GM19240 (cell line): Measurements from ENCODE around the gene DUSP14.
"Not testable (repeated sequence)": the region's sequence is repeated elsewhere in the genome, so short reads cannot be mapped to it uniquely, and the experiment has no call there.

Experiments used
- DNase-seq: peaks from one replicate; pipeline ENCODE4 v3.0.0; 2011; ENCODE audit warnings: low spot score; ENCODE audit not compliant: insufficient read length

DUSP14 gene

DNA sequence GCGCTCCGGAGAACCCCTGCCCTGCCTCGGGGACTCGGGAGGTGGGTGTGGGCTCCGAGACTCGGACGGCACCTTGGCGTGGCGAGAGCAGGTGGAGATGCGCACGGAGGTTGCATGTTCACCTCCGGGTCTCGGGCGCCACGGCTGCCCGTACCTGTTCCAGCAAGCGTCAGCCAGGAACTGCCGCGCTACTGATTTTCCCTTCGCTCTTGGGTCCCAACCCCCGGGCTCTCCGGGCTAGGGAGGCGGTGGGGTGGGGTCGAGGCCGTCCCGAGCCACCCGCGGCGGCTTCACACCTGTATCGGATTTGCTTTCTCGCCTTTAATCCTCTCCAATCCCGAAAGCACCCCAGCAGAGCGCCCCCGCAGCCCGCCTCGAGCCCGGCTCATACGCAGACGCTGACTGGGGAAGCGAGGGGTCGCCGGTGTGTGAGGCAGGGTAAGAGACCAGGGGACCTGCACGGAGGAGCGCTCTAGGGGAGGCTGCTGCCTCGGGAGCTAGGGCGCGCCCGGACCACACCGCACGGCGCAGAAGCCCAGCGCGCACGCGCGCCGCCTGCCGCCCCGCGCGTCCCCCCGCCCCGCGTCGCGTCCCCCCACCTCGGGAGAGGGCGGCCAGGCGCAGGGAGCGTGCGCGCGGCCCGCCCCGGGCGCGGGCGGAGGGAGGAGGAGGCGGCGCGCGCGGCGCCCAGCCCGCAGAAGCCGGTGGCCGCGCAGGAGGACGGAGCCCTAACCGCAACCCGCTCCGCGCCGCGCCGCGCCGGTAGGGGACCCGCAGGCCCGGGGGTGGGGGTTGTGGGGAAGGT, at the start of gene DUSP14:
DUSP14 (plus strand) TSS at position 695 of the 805 bp plus-strand sequence. CDS start 22,382 bp downstream, outside the sequence.
- peak; percentile 92 for DNase-seq

GRCh38 chr17:37440424-37440823, 49.3 kb upstream of the DUSP14 start:
- no peak for DNase-seq

DNA sequence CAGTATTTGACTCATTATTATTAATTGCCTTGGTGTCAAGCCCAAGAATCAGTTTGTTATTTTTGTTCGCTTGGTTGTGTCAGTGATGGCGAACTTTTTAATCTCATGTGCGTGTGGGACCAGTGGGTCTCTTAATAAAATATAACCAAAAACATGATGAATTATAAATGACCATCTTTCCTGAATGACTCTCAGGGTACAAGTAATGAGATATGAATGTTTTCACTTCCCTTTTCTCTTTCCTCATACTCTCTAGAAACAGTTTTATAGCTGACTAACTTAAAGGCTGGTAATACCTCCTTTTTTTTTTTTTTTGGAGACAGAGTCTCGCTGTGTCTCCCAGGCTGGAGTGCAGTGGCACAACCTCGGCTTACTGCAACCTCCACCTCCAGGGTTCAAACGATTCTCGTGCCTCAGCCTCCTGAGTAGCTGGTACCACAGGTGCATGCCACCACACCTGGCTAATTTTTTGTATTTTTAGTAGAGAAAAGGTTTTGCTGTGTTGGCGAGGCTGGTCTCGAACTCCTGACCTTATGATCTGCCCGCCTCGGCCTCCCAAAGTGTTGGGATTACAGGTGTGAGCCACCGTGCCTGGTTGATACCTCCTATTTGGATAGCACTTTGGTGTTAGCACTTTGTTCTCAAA, 48.2 kb upstream of the DUSP14 start:
- DNase-seq: not testable (repeated sequence)

- DNase-seq: no peak
These were observed 43.7 kb upstream of the DUSP14 start for GRCh38 chr17:37446027-37446426.

GRCh38 chr17:37447641-37448040, 42.0 kb upstream of the DUSP14 start:
- no peak for DNase-seq

GRCh38 chr17:37450112-37450511, 39.6 kb upstream of the DUSP14 start:
- DNase-seq: no peak

GRCh38 chr17:37457801-37458200, 31.9 kb upstream of the DUSP14 start:
- DNase-seq: not testable (repeated sequence)

GRCh38 chr17:37458805-37459204, 30.9 kb upstream of the DUSP14 start:
- no peak for DNase-seq

DNA sequence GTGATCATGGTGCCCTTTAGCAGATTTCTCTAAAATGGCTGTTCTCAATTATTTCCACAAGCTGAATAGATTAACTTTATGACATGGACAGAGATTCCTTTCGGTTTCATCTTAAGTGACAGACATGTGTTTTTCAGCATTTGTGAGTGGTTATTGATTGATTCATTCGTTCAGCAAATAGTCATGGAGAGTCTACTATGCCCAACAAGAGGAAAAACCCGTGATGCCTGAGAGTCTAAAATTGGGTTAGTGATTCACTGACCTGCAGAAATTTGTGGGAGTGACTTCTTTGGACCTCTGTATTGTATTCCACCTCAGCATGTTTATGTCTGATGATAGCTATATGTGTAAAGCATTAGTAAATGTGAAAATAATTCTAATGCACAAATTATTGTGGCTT, 28.0 kb upstream of the DUSP14 start:
- DNase-seq: no peak

DNA sequence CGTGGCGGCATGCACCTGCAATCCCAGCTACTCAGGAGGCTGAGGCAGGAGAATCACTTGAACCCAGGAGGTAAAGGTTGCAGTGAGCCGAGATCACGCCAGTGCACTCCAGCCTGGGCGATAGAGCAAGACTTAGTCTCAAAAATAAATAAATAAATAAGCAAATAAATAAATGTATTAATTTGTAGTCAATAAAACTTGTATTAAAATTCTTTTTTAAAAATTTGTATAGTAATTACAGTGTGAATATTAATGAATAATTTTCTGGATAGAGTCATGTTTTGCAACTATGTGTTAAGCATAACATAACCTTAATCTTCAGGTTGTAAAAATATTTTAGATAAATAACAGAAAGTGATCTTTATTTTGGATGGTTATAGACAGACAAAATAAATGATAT, 27.2 kb upstream of the DUSP14 start:
- DNase-seq: no peak

DNA sequence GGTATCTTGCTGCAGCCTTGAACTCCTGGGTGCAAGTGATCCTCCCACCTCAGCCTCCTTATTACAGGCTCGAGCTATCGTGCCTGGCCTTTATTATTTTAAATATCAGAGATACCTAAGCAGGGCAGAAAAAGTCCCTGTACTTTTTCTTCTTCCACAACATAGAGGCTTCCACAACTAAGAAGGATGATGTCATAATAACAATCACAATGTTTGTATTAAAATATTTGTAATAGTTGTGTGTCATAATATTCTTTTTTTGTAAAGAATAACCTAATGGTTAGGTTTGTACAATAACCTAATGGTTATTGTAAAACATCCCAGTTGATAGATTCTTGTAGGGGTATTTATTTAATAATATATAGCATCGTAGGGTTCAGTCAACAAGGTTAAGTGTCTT, 26.7 kb upstream of the DUSP14 start:
- DNase-seq: no peak

GRCh38 chr17:37465069-37465616, 24.5 kb upstream of the DUSP14 start:
- DNase-seq: no peak

GRCh38 chr17:37466471-37466870, 23.2 kb upstream of the DUSP14 start:
- DNase-seq: no peak

- DNase-seq: no peak
These were observed 19.5 kb upstream of the DUSP14 start for GRCh38 chr17:37470181-37470580.

GRCh38 chr17:37475731-37476420, 13.8 kb upstream of the DUSP14 start:
- DNase-seq: no peak

GRCh38 chr17:37476431-37477120, 13.1 kb upstream of the DUSP14 start:
- DNase-seq: no peak

- no peak for DNase-seq
These were observed 11.5 kb upstream of the DUSP14 start for GRCh38 chr17:37478187-37478586.

DNA sequence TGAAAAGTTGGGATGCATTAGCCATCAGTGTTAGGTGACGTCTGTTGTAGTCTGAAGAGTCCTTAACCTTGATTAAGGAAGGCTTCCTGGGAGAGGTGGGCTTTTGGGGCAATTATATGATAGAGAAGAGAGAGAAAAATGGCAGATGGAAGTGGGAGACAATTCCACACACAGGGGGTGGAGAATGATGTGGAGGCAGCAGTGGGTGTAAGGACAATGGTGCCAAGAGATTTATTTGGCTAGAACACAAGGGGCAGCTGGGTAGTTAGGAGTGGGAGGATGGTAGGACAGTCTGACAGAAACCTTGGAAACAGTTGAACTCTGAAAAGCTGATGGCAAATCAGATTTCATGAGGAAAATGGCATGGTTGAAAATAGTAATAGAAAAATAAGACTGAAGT, 10.7 kb upstream of the DUSP14 start:
- no peak for DNase-seq

- no peak for DNase-seq
These were observed 9.3 kb upstream of the DUSP14 start for GRCh38 chr17:37480427-37480826.

DNA sequence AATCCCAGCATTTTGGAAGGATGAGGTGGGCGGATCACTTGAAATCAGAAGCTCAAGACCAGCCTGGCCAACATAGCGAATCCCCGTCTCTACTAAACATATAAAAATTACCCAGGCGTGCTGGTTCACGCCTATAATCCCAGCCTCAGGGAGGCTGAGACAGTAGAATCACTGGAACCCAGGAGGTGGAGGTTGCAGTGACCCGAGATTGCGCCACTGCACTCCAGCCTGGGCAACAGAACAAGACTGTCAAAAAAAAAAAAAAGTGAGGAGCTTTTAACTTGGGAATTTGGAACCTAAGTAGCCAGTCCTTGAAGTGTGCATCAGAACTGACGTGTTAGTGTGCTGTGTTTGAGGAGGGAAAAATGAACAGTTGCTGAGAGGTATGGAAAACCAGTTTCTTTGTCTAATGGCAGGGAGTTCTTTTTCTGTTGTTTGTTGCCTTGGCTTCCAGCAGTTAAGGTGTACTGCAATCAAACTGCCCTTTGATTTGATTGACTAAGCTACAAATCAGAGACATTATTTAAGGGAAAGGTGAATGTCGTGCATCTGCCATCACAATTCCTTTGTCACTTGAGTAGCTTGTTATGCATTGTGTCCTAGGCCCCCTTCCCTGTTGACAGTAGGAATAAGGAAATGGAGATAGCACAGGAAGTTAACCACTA, 8.6 kb upstream of the DUSP14 start:
- no peak for DNase-seq
